DMS53 (cell line): ENCODE results near the gene C5orf58.

ENCODE experiments used
- DNase-seq: peaks from one replicate; lab custom pipeline; 2025; lab: John Stamatoyannopoulos, UW

Gene C5orf58, protein sequence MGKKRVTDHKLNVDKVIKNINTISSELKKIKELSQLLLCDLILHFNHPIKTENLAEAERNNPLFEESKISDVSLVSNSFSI

DNA sequence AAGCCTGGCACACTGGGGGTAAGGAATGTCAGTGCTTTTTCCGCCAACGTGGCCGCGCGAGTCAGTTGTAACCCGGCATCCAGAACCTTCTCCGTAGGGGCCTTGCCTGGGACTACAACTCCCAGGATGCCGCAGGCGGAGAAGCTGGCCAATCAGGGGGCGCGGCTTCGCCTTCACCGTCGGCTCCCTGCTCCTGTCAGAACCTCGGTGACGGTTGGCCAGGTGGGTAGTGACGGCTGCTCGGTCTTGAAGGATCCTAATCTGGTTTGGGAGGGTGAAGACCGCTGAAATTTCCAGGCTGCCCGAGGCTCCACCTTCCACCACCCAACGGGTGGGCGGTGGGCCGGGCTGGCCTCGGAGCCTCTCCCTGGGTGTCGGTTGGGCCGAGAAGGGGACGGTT, at the start of gene C5orf58:
C5orf58 (plus strand) TSS at position 200 of the 400 bp plus-strand sequence. CDS start 1,992 bp downstream, outside the sequence.
- no peak for DNase-seq

DNA sequence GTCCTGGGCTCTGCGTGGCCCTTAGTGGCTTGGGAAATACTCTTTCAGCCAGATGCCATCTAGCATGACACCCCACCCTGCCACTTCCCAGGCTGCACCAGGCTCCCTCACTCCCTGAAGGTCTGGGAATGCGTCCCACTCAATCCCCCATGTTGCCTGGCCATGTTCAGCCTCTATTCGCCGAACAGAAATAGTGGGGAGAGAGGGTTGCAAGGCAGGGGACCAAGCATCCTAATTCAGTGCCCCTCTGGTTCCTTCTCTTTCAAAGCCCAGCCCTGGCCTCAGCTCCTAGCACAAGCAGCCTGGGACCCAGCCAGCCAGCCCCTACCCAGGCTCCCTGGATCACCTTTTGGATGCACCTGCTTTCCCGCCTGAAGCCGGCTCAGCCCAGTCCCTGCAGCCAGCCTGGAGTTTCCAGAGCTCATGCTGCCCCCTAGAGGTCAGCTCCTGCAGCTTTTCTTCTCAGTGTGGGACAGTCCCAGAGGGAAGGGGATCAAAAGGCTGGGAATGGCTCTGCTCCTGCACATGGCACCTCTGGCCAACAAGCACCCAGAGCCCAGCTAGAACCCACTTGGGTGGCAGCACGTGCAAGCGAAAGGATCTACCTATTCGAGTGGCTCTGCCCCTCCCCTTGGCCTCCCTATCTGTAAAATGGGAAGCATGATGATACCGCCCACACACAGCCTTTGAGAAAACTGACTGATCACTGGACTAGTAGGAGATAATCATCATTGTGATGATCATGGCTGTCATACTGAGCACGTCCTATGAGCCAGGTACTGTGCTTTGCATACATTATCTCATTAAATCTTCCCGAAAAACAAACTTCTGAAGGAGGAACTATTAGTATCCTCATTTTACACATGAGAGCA, 48.7 kb upstream of the C5orf58 start:
- peak; percentile 62 for DNase-seq

DNA sequence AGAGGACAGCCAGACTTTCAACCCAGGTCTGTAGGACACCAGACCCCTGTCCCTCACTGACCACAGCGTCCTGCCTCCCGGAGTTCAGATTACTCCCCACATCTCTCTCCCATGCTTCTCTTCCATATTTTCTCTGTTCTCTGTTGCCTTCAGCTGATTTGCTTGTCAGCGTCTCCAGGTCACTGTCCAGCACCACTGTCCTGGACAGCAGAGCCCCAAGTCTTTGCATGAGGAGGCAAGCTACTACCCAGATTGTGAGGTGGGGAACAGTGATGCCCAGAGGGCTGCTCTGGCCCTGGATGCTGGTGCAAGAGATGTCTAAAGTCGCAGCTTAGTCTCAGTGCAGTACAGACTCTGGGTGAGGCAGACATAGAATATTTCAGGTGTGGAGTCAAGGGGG, 48.0 kb upstream of the C5orf58 start:
- DNase-seq = no peak

DNA sequence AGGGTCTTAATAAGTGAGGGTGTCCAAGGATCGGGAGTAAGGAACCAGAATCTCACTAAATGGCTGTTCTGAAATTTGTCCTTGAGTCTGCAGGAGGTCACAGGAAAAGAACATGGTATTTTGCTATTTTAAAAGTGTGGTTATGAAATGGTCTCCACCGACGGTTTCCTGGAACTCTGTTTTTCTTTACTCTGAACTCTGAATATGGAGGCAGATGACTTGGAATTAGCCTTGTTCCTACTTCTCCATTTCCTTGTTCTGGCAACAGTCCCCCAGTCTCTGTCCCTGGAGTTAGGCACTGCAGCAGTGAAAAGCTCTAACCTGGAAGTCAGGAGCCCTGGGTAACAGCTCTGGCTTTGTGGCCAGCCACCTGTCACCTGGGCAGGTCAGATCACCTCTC, 46.6 kb upstream of the C5orf58 start:
- DNase-seq = no peak

DNA sequence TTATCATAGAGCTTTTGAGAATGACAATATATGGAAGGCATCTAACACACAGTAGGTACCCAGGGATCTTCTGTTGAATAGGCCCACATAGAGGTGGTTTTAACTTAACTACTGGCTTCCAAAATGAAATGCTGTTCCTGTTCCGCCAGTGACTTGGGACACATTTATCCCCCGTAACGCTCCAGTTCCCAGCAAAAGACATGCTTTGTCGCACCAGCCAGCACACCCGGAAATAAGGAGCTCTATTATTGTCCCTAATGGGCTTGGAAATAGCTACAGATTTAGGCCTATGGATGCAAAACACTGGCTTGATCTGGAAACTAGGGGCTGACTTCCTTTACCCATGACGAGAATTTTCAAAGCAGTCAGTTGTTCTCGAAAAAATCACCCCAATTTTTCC, 45.9 kb upstream of the C5orf58 start:
- no peak for DNase-seq

DNA sequence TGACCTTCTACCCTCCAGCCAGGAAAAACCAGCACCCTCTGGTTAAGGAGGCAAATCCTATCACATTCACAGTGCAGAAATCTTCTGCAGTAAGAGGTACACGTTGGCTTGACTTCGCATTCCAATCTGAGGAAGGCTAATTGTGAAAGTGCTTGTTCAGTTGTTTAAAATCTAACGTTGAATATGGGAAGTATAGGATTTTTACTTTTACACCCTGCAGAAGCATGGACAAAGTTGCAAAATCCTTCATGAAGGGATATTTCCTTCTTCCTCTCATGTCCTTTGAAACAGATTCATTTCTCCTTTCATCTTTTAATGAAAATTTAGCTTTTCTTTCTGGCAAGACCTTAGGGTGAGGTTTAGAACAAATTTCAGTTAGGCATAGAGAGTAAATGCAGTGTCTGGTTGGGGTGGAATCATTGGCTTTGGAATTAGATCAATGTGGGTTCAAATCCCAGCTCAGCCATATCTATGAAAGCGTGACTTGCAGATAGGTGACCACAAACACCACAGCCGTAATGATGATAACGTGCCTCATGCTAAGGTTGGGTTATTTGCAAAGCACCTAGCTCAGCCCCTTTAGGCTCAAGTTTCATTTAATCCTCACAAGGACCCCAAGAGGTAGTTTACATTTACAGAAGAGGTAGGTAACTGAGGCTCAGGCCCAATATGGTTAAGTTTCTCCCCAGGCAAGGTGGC, 42.2 kb upstream of the C5orf58 start:
- DNase-seq = no peak

DNA sequence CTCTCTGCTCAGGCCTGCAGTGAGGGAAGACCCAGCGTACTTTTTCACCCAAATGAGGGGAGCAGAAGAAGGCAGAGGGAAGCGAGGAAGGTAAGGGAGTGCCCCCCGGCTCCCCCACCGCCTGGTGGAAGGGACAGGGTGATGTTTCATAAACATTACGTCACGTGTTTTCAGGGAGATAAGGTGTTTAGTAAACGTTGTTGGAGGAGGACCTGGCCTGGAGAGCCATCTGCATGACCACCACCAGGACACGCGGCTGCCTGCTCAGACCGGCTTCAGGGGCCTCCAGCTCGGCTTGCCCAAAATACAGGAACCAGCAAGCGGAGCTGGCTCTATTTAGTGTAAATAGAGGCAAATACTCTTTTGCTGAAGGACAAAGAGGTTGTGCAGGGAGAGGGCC, 40.0 kb upstream of the C5orf58 start:
- no peak for DNase-seq

DNA sequence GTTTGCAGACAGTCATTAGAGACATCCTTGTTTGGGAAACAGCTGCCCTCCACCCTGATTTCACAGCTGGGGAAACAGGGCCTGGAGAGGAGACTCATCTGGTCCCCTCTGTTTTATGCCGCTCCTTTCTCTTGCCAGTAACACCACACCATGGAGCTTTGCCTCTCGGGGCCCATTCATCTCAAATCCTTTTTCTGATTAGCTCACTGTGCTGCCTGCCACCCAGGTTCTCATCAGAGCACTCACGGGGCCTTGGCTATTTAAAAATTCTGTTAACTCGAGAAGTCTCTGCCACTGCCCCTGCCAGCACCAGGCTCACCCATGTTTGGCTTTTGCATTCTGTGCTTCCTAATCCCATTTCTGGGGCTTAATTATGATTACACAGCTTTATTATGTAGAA, 36.8 kb upstream of the C5orf58 start:
- DNase-seq = no peak

DNA sequence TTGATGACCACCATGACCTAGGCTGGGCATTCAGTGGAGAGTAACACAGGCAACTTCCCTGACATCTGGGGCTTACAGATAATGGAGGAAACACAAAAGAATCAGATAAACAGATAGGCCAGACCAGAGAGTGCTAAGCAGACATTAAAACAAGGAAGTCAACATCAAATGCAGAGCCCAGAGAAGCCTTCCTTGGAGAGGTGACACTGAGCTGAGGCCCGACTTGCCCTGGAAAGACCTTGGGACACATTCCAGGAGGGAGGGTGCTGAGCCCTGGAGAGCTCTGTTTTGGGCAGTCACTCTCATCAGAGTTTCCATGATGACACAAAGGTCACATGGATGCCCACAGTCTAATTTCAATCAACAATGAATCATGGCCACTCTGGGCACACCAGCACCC, 31.9 kb upstream of the C5orf58 start:
- no peak for DNase-seq

DNA sequence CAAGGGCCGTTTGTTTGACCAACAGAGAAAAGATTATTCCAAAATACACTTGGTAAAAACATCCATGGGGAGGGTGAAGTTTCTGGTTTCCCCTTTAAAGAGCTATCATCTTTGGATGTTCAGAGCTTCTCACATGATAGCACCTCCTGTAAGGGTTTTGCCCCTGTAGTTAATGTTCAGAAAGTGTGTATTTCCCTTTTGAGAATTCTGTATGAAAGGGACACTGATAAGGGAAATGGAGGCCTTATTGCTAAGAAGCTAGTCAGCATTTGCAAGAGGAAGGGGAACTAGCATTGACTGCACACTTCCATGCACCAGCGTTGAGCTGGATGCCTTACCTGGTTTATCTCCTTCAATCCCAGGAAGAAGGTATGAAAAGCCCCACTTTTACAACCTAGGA, 31.5 kb upstream of the C5orf58 start:
- DNase-seq = no peak

DNA sequence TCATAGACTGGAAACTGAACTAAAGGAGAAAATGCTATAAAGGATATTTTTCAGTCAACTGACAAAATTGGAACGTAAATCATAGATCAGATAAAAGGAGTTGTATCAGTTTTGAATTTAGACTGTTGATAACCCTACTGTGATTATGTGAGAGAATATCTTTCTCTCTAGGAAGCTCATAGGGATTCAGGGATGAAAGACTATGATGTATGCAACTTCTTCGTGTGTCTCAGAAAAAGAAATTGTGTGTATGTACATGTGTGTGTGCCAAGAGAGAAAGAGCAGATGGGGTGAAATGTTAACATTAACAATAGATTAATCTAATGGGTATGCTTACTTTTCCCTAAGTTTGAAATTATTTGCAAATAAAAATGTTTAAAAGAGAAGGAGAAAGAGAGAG, 30.7 kb upstream of the C5orf58 start:
- no peak for DNase-seq

DNA sequence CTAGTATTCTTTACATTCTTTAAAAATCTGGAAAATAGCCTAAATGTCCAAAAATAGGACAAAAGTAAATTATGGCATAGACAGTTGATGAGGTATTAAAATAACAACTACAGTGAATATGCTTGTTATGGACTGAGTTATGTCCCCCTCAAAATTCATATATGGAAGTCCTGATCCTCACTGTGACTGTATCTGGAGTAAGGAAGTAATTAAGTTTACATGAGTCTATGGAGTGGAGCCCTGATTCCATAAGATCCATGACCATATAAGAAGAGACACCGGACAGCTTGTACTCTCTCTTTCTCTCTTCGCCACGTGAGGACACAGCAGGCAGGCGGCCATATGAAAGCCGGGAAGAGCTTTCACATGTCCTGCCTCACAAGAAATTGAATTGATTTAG, 28.6 kb upstream of the C5orf58 start:
- no peak for DNase-seq

DNA sequence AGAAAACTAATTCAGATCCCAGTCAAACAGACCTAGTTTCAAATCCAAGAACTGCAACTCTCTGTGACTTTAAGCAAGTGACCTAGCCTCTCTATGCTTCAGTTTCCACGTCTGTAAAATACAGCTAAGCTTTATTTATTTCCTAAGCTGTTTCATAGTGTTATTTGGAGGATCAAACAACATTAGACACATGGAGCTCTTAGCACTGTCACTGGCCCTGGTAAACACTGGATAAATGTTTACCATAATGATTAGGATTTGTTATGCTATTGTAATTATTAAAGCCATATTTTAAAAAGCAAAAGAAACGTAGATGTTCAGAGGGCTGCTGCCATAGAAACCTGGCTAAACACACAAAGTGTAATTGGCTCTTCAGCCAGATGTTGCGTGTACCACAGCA, 26.6 kb upstream of the C5orf58 start:
- DNase-seq = no peak

DNA sequence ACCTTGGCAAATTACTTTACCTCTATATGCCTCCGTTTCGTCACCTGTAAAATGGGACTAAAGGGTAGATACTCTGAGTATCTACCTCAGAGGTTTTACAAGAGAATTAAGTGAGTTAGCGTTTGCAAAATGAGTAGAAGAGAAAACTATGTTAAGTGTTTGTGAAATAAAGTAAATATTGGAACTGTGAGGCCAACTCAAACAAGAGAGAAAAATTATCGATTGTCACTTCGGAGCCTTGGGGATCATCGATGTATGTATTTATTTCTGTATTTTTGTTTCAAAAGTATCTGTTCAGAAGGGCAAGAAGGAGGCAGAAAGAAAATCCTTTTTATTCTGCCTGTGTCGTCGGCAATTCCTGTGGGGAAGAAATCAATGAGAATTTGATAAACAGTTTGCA, 25.8 kb upstream of the C5orf58 start:
- no peak for DNase-seq

DNA sequence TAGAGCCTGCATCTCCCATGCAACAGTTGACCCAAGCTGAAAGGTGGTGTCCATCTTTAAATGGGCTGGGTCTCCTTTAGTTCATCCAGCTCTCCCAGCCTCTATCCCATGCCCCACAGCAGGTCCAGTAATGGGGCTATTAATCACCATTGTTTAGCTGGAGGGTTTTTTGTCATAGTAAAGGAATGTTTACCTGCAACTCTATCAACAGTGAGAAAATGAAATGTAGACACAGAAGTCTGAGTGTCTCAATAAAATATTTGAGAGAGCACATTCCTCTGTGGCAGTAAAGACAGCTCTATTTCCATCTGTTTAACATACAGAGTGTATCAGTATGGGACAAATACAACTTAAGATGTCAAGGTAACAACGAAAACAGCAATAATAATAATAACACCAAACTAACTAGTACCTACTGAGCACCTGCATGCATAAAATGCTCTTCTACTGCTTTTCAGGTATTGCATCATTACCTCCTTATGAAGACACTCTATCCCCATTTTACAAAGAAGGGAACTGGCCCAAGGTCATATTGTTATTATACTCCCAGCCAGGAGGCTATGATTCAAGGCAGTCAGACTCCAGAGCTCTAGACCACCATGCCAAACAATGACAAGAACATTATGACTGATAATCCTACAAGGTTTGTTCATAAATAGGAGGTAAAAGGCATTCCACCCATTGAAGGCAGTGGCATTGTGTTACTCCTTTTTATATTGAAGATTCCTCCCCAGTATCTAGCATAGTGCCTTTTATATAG, 21.0 kb upstream of the C5orf58 start:
- DNase-seq = no peak

DNA sequence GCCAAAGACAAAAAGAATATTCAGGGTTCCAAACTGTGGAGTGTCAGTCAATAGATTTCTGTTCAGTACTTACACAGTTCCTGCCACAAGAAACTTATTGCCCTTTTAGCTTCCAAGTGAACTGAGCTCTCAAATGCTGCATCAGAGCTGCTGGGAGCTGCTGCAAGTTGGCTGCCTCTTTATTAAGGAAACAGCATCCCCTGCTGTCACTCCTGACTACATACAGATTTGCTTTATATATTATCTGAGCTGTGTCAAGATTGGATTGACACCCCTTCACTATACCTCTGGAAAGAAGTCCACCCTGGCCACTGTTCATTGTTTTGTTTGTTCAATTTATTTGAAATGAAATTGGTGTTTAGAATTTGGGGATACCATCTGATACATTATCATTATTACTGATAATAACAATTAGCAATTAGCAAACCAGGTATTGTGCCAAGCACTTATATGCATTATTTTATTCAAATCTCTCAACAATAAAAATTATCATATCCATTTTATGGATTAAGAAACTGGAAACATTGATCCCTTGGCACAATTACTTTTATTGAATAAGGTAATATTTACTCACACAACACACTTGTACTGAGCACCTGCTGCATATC, 16.4 kb upstream of the C5orf58 start:
- peak; percentile 18 for DNase-seq

DNA sequence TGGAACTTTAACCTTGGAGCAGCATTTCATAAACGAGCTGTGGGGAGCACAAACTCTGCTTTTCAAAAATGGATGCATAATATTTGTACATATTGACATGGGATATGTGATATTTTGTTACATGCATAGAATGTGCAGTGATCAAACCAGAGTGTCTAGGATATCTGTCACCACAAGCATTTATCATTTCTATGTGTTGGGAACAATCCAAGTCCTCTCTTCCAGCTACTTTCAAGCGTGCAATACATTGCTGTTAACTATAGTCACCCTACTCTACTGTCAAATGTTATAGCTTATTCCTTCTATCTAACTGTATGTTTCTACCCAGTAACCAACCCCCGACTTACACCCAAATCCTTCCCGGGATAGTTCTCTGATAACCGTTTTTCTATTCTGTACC, 15.0 kb upstream of the C5orf58 start:
- no peak for DNase-seq

DNA sequence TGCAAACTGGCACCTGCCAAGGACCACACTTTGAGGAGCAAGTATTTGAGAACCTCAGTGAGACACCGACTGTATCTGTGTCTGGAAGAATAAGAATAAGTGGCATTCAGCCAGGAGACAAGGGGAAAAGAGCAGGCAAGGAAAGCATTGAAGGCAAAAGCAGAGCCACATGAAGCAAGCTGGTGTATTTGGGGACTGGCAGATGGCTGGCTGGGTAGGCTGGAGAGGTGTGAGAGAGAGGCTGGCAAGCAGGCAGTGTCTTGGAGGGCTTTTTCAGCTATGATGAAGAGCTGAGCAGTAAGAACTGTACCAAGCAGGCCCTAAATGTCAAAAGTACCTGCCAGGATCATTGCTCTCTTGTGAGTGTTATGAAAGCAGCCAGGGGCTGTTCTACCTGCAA, 14.1 kb upstream of the C5orf58 start:
- no peak for DNase-seq

DNA sequence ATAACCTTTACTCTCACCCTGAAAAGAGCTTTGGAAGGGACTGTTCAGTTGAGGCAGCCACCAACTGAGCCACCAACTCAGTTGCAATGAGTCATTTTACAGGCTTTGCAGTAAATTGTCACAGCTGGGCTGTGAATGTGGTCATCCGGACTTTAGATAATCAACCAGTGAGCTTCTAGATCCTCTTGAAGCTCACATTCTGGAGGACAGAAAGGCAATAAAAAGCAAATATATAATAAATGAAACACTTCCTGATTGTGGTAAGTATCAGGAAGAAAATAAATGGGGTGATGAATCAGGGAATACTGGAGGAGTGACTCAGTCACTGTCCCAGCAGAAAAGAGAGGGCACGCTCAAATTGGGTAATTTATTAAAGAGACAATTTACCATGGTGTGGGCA, 13.2 kb upstream of the C5orf58 start:
- DNase-seq = no peak

DNA sequence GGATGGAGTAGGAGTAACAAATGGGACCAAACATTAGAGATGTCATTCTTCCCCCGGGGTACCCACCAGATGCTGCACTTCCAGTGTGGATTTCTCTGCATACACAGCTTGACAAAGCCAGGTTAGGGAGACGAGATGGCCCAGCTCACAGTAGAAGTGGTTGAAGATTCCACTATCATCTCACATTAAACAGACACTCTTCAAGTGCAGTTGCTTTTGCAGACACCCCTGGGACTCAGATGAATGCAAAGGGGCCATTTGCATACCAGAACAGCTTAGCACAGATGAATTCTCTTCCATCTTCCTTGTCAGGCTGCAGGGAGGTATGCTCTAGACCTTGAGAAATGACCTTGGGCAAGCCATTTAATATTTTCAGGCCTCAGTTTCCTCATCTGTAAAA, 12.6 kb upstream of the C5orf58 start:
- no peak for DNase-seq

DNA sequence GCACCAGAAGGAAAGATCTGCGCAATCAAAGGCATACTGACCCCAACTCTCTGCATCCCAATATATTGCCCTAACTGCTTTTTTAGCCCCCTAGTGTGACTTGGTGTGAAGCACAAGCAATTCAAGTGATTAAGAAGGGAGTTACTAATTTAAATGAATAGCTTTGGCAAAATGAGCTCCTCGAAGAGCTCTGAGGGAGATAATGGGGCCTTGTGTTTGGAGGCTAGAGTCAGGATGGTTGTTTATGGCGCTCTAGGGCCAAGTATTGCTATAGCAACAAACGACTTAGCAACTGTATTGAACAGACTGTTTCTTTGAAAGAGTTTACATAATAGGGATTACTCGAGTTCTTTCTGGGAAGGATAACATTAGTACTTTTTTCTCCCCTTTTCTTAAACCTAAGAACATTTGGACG, 11.5 kb upstream of the C5orf58 start:
- DNase-seq = no peak

DNA sequence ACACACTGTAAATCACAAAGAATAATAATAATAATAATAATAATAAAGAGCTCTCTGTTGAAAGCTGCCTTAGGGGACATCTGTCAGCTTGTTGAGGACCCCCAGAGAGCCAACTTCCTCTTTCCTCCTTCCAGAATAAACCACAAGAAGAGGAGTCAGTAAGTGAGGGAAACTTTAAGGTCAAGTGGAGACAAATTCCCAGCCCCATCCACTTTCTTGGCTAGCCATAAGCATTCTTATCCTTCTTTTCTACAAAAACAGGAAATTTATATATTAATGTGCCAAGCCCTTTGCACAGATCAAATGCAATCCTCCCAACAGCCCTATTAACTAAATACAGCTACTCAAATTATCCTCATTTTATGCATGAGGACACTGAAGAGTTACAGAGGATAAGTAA, 9.4 kb upstream of the C5orf58 start:
- DNase-seq = no peak
